Measurements from ENCODE around the gene CYP3A7. TPM values are rescaled to one million over a fixed set of nuclear protein-coding genes. Genes with fewer than 3 reads are reported as not detected.

The CYP3A7 gene
- total and polyA plus RNA-seq, 2 of the 13 experiments (the other 11 are each of a cell fraction or from before 2014, with no cell fraction given) = 5.8 to 6.4 TPM

DNA sequence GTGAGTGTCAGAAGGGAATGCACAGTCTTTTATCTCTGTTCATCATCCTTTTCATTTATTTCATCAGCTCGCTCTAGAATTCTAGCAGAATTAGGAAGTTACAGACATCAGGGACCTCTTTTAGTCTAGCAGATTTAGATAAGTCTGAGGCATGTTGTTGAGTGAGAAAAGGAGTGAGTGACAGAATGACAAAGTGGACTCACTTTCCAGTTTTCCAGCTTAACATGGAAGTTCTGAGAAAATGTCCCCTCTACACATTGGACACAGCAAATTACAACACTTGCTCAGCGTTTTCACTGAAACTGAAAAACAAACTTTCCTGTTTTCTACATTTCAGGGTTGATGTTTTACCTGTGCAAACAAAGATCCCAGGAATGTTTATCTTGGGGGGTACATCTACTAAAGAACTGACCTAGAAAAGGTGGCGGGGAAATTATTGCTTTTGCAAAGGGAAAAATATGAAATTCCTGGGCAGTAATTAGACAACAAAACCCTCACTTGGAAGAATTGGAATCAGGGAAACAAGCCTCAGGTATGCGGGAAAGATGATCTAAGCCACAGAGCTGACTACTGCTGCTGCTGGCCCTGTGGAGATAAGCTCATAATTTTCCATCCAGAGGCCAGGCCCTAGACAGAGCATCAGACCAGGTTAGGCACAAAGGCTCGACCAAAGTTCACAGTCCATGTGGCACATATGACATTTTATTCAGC is 40.6 kb downstream of the CYP3A7 start (continued):
- TF ChIP-seq HOXA3 (CRISPR knock-in tag; IDR thresholded peaks at IDR 0.05) = peak; percentile 44
- TF ChIP-seq EHMT2 (IDR thresholded peaks at IDR 0.05; ENCODE audit: borderline replicate concordance, low read depth, low read length) = no peak; the same call in 1 of the 2 replicates
- TF ChIP-seq, protein P1, sequence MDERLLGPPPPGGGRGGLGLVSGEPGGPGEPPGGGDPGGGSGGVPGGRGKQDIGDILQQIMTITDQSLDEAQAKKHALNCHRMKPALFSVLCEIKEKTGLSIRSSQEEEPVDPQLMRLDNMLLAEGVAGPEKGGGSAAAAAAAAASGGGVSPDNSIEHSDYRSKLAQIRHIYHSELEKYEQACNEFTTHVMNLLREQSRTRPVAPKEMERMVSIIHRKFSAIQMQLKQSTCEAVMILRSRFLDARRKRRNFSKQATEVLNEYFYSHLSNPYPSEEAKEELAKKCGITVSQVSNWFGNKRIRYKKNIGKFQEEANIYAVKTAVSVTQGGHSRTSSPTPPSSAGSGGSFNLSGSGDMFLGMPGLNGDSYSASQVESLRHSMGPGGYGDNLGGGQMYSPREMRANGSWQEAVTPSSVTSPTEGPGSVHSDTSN (CRISPR knock-in tag; IDR thresholded peaks at IDR 0.05) = no peak
- TF ChIP-seq KAT8 (CRISPR knock-in tag; IDR thresholded peaks at IDR 0.05) = peak; percentile 42; the same call in 1 of the 2 replicates
- TF ChIP-seq, protein P2, sequence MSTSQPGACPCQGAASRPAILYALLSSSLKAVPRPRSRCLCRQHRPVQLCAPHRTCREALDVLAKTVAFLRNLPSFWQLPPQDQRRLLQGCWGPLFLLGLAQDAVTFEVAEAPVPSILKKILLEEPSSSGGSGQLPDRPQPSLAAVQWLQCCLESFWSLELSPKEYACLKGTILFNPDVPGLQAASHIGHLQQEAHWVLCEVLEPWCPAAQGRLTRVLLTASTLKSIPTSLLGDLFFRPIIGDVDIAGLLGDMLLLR (CRISPR knock-in tag; IDR thresholded peaks at IDR 0.05) = no peak
- no peak for TF ChIP-seq MXD4 (CRISPR knock-in tag; IDR thresholded peaks at IDR 0.05)
- TF ChIP-seq FOXA1 (IDR thresholded peaks at IDR 0.05) = peak; percentile 39
- peak; percentile 64 for TF ChIP-seq FOXA1 (CRISPR knock-in tag; IDR thresholded peaks at IDR 0.05)
- no peak for TF ChIP-seq DNMT1 (CRISPR knock-in tag; IDR thresholded peaks at IDR 0.05)
- peak; percentile 56; the same call in 1 of the 2 replicates for TF ChIP-seq DPF2 (CRISPR knock-in tag; IDR thresholded peaks at IDR 0.05; ENCODE audit: borderline replicate concordance, low read depth)
- no peak for TF ChIP-seq NCOA5 (CRISPR knock-in tag; IDR thresholded peaks at IDR 0.05)
- TF ChIP-seq, protein P3, sequence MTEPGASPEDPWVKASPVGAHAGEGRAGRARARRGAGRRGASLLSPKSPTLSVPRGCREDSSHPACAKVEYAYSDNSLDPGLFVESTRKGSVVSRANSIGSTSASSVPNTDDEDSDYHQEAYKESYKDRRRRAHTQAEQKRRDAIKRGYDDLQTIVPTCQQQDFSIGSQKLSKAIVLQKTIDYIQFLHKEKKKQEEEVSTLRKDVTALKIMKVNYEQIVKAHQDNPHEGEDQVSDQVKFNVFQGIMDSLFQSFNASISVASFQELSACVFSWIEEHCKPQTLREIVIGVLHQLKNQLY (CRISPR knock-in tag; IDR thresholded peaks at IDR 0.05) = no peak
- TF ChIP-seq, protein P4, sequence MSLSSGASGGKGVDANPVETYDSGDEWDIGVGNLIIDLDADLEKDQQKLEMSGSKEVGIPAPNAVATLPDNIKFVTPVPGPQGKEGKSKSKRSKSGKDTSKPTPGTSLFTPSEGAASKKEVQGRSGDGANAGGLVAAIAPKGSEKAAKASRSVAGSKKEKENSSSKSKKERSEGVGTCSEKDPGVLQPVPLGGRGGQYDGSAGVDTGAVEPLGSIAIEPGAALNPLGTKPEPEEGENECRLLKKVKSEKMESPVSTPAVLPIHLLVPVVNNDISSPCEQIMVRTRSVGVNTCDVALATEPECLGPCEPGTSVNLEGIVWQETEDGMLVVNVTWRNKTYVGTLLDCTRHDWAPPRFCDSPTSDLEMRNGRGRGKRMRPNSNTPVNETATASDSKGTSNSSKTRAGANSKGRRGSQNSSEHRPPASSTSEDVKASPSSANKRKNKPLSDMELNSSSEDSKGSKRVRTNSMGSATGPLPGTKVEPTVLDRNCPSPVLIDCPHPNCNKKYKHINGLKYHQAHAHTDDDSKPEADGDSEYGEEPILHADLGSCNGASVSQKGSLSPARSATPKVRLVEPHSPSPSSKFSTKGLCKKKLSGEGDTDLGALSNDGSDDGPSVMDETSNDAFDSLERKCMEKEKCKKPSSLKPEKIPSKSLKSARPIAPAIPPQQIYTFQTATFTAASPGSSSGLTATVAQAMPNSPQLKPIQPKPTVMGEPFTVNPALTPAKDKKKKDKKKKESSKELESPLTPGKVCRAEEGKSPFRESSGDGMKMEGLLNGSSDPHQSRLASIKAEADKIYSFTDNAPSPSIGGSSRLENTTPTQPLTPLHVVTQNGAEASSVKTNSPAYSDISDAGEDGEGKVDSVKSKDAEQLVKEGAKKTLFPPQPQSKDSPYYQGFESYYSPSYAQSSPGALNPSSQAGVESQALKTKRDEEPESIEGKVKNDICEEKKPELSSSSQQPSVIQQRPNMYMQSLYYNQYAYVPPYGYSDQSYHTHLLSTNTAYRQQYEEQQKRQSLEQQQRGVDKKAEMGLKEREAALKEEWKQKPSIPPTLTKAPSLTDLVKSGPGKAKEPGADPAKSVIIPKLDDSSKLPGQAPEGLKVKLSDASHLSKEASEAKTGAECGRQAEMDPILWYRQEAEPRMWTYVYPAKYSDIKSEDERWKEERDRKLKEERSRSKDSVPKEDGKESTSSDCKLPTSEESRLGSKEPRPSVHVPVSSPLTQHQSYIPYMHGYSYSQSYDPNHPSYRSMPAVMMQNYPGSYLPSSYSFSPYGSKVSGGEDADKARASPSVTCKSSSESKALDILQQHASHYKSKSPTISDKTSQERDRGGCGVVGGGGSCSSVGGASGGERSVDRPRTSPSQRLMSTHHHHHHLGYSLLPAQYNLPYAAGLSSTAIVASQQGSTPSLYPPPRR (CRISPR knock-in tag; IDR thresholded peaks at IDR 0.05; ENCODE audit: borderline replicate concordance) = peak; percentile 75
- no peak for TF ChIP-seq MAFG (CRISPR knock-in tag; IDR thresholded peaks at IDR 0.05)
- TF ChIP-seq FLYWCH1 (CRISPR knock-in tag; IDR thresholded peaks at IDR 0.05) = no peak
- TF ChIP-seq, protein P5, sequence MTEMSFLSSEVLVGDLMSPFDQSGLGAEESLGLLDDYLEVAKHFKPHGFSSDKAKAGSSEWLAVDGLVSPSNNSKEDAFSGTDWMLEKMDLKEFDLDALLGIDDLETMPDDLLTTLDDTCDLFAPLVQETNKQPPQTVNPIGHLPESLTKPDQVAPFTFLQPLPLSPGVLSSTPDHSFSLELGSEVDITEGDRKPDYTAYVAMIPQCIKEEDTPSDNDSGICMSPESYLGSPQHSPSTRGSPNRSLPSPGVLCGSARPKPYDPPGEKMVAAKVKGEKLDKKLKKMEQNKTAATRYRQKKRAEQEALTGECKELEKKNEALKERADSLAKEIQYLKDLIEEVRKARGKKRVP (CRISPR knock-in tag; IDR thresholded peaks at IDR 0.05) = peak in 1 of 2 experiments; percentile 48; a peak in 1 of 4 replicates
- peak; percentile 27; the same call in 1 of the 2 replicates for TF ChIP-seq ONECUT2 (CRISPR knock-in tag; IDR thresholded peaks at IDR 0.05)
- no peak for TF ChIP-seq MTF1 (CRISPR knock-in tag; IDR thresholded peaks at IDR 0.05)
